NCI-H226 (cell line): ENCODE measurements around the gene ADTRP.
"Not testable (repeated sequence)": the region's sequence is repeated elsewhere in the genome, so short reads cannot be mapped to it uniquely, and the experiment has no call there.

ENCODE experiments used
- DNase-seq: peaks from one replicate; pipeline ENCODE4 v3.0.0-alpha.2; 2015

The ADTRP gene

GRCh38 chr6:11689847-11690246 lies 88.8 kb downstream of the ADTRP start:
- no peak for DNase-seq

- DNase-seq = not testable (repeated sequence)
Observed at GRCh38 chr6:11689400-11689799, 89.2 kb downstream of the ADTRP start.

- DNase-seq = no peak
Observed at GRCh38 chr6:11688425-11688709, 90.2 kb downstream of the ADTRP start.

GRCh38 chr6:11685481-11686093 lies 93.0 kb downstream of the ADTRP start:
- DNase-seq = peak; percentile 96

- no peak for DNase-seq
Observed at GRCh38 chr6:11684901-11685480, 93.6 kb downstream of the ADTRP start.

GRCh38 chr6:11683871-11684270 lies 94.7 kb downstream of the ADTRP start:
- DNase-seq = no peak

GRCh38 chr6:11682561-11682975 lies 96.0 kb downstream of the ADTRP start:
- no peak for DNase-seq

- DNase-seq = no peak
Observed at GRCh38 chr6:11681770-11682169, 96.8 kb downstream of the ADTRP start.

- no peak for DNase-seq
Observed at GRCh38 chr6:11681357-11681756, 97.2 kb downstream of the ADTRP start.

- DNase-seq = not testable (repeated sequence)
Observed at GRCh38 chr6:11680479-11680878, 98.1 kb downstream of the ADTRP start.

- DNase-seq = no peak
Observed at GRCh38 chr6:11679099-11679498, 99.5 kb downstream of the ADTRP start.

GRCh38 chr6:11675601-11676000 lies 103.0 kb downstream of the ADTRP start:
- DNase-seq = no peak

GRCh38 chr6:11672669-11673068 lies 105.9 kb downstream of the ADTRP start:
- no peak for DNase-seq

GRCh38 chr6:11672256-11672655 lies 106.3 kb downstream of the ADTRP start:
- DNase-seq = no peak

- no peak for DNase-seq
Observed at GRCh38 chr6:11669696-11670095, 108.9 kb downstream of the ADTRP start.

- no peak for DNase-seq
Observed at GRCh38 chr6:11668455-11668854, 110.1 kb downstream of the ADTRP start.

- no peak for DNase-seq
Observed at GRCh38 chr6:11667876-11668275, 110.7 kb downstream of the ADTRP start.

GRCh38 chr6:11665604-11666326 lies 112.8 kb downstream of the ADTRP start:
- no peak for DNase-seq
